NCI-H2029 treated with DMSO at 0.1 percent for 48 hours (cell line): ENCODE data around the gene ZFYVE28.
A peak's percentile ranks its signal among the peaks of the same experiment; 100 is the strongest.

ENCODE experiments used
- DNase-seq: peaks from one replicate; lab custom pipeline; 2025; lab: John Stamatoyannopoulos, UW

Gene ZFYVE28

GRCh38 chr4:2428496-2429213 is 10.2 kb upstream of the ZFYVE28 start:
- DNase-seq, result no peak

GRCh38 chr4:2427383-2428334 is 9.2 kb upstream of the ZFYVE28 start:
- no peak for DNase-seq

GRCh38 chr4:2426711-2427275 is 8.3 kb upstream of the ZFYVE28 start:
- DNase-seq, result no peak

GRCh38 chr4:2426069-2426397 is 7.6 kb upstream of the ZFYVE28 start:
- DNase-seq, result no peak

GRCh38 chr4:2425386-2426068 is 7.1 kb upstream of the ZFYVE28 start:
- DNase-seq, result no peak

GRCh38 chr4:2424581-2424980 is 6.1 kb upstream of the ZFYVE28 start:
- DNase-seq, result no peak

- DNase-seq, result no peak
Measured at GRCh38 chr4:2423695-2424094, 5.2 kb upstream of the ZFYVE28 start.

GRCh38 chr4:2423066-2423465 is 4.6 kb upstream of the ZFYVE28 start:
- DNase-seq, result no peak

- DNase-seq, result no peak
Measured at GRCh38 chr4:2421928-2422327, 3.5 kb upstream of the ZFYVE28 start.

GRCh38 chr4:2419814-2420213 is 1.4 kb upstream of the ZFYVE28 start:
- no peak for DNase-seq

GRCh38 chr4:2418650-2419571 is 466 bp upstream of the ZFYVE28 start, which contains the start of gene CFAP99:
Gene CFAP99 (plus strand): TSS chr4:2418955.
- DNase-seq, result peak; percentile 84

GRCh38 chr4:2417226-2417764 is 1.1 kb downstream of the ZFYVE28 start:
- no peak for DNase-seq

- no peak for DNase-seq
Measured at GRCh38 chr4:2416564-2417225, 1.8 kb downstream of the ZFYVE28 start.

GRCh38 chr4:2415881-2416563 is 2.4 kb downstream of the ZFYVE28 start:
- DNase-seq, result no peak

GRCh38 chr4:2415213-2415612 is 3.2 kb downstream of the ZFYVE28 start:
- DNase-seq, result no peak

GRCh38 chr4:2413821-2414610 is 4.4 kb downstream of the ZFYVE28 start:
- DNase-seq, result no peak

- DNase-seq, result peak; percentile 35
Measured at GRCh38 chr4:2412885-2413716, 5.3 kb downstream of the ZFYVE28 start.

- DNase-seq, result no peak
Measured at GRCh38 chr4:2412534-2412884, 5.9 kb downstream of the ZFYVE28 start.
